Measurements from ENCODE around the gene ACADVL.

Gene ACADVL

GRCh38 chr17:7233701-7234082 lies 14.0 kb downstream of the ACADVL start:
- H3K4me1 Mint-ChIP-seq (ENCODE audit: low read depth) = peaks cover 61% of the 10 kb centered on the region
- H3K36me3 Mint-ChIP-seq (ENCODE audit: low read depth) = peaks cover 49% of the 10 kb centered on the region
- peak overlapping the region; percentile 95 for H3K4me3 Mint-ChIP-seq
- peak overlapping the region; percentile 92 for H3K27ac Mint-ChIP-seq
- H3K27me3 Mint-ChIP-seq = no peaks in the 10 kb centered on the region
- no peaks in the 10 kb centered on the region for H3K9me3 Mint-ChIP-seq

DNA sequence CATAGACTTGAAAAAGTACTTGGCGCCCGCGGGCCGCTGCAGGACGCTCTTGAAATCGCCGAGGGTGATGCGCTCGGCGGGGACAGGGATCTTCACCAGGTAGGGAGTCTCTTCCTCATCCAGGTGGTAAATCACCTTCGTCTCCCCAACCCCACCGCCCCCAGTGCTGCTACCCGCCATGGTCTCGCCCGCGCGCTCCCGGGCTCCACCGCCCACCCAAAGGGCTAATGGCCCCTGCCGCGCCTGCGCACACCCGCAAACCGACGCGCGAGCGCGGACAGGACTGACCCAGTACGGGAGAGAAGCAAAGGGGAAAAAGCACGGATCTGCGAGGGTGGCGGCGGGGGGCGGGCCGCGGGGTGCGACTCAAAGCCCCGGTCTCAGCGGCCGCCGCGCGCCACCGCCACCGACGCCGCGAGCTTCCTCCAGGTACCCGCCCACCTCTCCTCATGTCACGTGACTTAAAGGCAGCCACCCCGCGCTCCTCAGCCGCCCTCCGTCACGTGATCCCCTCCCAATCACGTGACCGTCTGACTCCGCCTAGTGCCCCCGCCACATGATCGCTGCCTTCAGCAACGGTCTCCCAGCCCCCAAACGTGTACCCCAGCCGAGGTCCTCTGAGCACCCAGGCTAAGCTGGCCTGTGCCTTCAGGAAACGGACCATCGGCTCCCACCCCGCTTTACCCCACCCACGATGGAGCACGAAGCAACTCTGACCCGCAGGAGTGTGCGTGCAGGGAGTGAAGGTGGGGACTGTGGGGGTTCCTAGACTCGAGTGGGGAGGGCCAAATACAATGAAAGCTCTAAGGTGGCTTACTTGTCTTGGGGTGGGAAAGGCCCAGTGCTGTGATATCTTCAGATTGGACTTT lies 14.6 kb downstream of the ACADVL start, which contains the start of gene DVL2:
TSS of gene DVL2 (minus strand) at position 435 of the 869 bp plus-strand sequence. CDS start at position 180, 255 bp downstream.
- no peaks in the 10 kb centered on the region for H3K9me3 Mint-ChIP-seq
- no peaks in the 10 kb centered on the region for H3K27me3 Mint-ChIP-seq
- H3K27ac Mint-ChIP-seq = peak within 1 kb of the TSS; percentile 92
- peaks cover 43% of the 10 kb centered on the region for H3K36me3 Mint-ChIP-seq (ENCODE audit: low read depth)
- H3K4me3 Mint-ChIP-seq = peak within 1 kb of the TSS; percentile 95
- H3K4me1 Mint-ChIP-seq (ENCODE audit: low read depth) = peaks cover 55% of the 10 kb centered on the region

- peaks cover 69% of the 10 kb centered on the region for H3K4me1 Mint-ChIP-seq (ENCODE audit: low read depth)
- no peaks in the 10 kb centered on the region for H3K9me3 Mint-ChIP-seq
- peak overlapping the region; percentile 95 for H3K4me3 Mint-ChIP-seq
- peaks cover 46% of the 10 kb centered on the region for H3K36me3 Mint-ChIP-seq (ENCODE audit: low read depth)
- H3K27ac Mint-ChIP-seq = peak overlapping the region; percentile 70
- no peaks in the 10 kb centered on the region for H3K27me3 Mint-ChIP-seq
Observed at GRCh38 chr17:7235693-7236665, 16.2 kb downstream of the ACADVL start.

DNA sequence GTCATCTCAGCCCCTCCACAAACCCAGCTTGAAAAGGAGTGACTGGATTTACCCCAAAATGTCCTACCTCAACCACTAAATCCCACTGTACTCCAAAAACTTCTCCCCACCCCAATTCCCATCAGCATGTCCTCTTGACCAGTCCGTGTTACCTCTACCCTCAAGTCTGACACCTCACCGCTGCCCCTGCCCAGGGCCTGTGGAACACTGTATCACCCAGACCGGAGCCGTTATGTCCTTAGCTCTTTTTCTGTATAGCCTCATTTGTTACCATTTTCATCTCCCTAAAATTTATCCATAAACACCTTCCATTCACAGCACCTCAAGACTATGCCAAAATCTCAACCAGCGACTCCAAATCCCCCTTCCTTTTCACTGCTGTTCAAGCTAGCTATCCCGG lies 17.1 kb downstream of the ACADVL start:
- H3K27ac Mint-ChIP-seq = peak overlapping the region; percentile 84
- H3K9me3 Mint-ChIP-seq = no peaks in the 10 kb centered on the region
- no peaks in the 10 kb centered on the region for H3K27me3 Mint-ChIP-seq
- H3K4me1 Mint-ChIP-seq (ENCODE audit: low read depth) = peaks cover 76% of the 10 kb centered on the region
- H3K4me3 Mint-ChIP-seq = peak overlapping the region; percentile 94
- peaks cover 50% of the 10 kb centered on the region for H3K36me3 Mint-ChIP-seq (ENCODE audit: low read depth)

DNA sequence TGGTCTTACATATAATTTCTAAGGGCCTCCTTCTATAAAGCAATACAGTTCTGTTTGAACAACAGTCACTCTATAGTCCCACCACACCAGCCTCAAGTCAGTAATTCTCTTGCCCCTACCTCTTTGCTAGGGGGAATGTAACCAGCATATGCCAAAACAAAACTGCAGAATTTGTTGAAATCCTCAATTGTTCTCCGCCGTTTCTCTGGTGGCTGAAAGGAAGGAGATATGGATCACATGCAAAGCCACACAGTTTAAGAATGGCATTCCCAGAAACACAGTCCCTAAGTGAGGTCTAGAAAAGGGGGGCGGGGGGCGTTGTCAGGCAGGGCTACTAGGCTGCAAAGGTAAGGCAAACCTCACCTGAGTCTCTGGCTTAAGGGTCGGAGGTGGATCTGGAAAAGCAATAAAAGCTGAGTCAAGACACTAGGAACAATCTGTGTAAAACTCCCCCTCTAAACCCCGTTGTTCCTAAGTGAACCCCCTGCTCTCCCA lies 17.6 kb downstream of the ACADVL start:
- Mint-ChIP-seq H3K36me3 (ENCODE audit: low read depth) (peaks cover 45% of the 10 kb centered on the region), H3K27ac (peak overlapping the region; percentile 84), H3K4me3 (peak overlapping the region; percentile 94), H3K27me3 (no peaks in the 10 kb centered on the region), H3K9me3 (no peaks in the 10 kb centered on the region), H3K4me1 (ENCODE audit: low read depth) (peaks cover 76% of the 10 kb centered on the region)

GRCh38 chr17:7237761-7238419 lies 18.2 kb downstream of the ACADVL start:
- Mint-ChIP-seq H3K27ac (peak overlapping the region; percentile 84), H3K4me3 (peak overlapping the region; percentile 94), H3K9me3 (no peaks in the 10 kb centered on the region), H3K4me1 (ENCODE audit: low read depth) (peaks cover 76% of the 10 kb centered on the region), H3K27me3 (no peaks in the 10 kb centered on the region), H3K36me3 (ENCODE audit: low read depth) (peaks cover 47% of the 10 kb centered on the region)

DNA sequence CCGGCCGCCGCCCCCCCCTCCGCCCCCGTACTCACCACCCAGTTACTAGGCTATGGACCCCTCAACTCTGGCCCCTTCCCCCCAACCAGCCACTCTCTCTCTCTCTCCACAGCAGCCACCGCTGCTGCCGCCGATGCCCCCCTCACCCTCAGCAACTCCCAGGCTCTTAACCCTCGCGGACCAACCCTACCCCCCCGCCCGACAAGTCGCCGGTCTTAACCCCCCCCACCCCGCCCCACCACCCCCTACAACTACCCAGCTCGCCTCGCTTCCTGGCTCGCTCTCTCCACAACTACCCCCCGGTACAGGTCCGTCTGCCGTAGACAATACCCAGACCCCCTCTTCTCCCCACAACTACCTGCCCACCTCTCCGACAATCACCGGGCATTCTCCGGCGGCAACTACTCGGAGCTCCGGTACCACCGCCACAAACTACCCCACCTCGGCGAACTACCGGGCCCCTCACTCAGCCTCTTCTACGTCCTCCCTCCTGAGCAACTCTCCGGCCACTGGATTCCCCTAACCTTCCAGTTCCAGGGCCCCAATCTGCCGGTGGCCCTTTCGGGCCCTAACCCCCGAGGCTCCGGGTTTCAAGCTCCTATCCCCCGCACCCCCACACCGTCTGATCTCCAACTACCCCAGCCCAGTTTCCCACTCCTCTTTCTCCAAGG lies 18.8 kb downstream of the ACADVL start:
- Mint-ChIP-seq H3K27me3 (no peaks in the 10 kb centered on the region), H3K4me1 (ENCODE audit: low read depth) (peaks cover 76% of the 10 kb centered on the region), H3K36me3 (ENCODE audit: low read depth) (peaks cover 48% of the 10 kb centered on the region), H3K27ac (peak overlapping the region; percentile 95), H3K4me3 (peak overlapping the region; percentile 94), H3K9me3 (no peaks in the 10 kb centered on the region)

DNA sequence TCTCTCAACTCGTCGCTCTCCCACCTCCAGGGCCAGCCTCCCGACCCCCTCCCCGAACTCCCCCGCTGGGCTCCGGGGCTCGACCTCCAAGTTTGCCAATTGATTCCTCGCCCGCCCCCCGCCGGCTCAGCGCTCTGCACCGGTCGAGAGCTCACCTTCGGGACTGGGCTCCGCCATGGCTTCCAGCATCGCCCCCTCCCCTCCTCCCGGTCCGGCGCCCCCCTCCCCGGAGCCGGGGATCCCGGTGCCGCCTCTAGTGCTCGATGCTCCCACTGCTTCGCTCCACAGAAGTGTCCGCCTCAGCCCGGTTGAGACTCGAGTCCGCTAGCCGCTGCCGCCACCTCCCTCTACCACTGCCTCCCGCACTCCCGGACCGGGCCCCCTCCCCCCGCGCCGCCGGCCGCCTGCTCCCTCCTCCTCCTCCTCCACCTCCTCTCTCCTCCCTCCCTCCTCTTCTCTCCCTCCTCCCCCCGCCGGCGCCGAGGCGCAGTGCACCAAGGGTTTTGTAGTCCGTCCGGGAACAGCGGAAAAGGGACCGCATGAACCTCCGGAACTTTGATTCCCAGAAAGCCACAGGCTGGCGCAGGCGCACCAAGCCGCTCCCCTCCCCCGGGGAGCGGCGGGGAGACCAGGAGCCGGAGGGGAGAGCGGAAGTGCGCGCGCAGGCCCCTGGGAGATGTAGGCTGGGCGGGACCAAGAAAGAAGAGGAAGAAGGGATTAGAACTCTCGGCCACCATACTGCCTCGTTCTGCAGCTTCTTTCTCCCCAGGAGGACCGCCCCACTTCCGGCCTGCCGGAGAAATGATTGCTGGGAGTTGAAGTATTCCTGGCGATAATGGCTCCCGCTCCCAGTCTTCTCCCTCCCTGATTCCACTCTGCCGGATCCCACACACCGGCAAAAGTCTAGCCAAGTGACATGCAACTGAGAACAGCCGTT lies 19.6 kb downstream of the ACADVL start, which contains the start of gene PHF23:
TSS of gene PHF23 (minus strand) at position 367 of the 937 bp plus-strand sequence. CDS start at position 189, 178 bp downstream.
- H3K36me3 Mint-ChIP-seq (ENCODE audit: low read depth) = peaks cover 56% of the 10 kb centered on the region
- peak within 1 kb of the TSS; percentile 94 for H3K4me3 Mint-ChIP-seq
- no peaks in the 10 kb centered on the region for H3K27me3 Mint-ChIP-seq
- no peaks in the 10 kb centered on the region for H3K9me3 Mint-ChIP-seq
- peak within 1 kb of the TSS; percentile 95 for H3K27ac Mint-ChIP-seq
- peaks cover 71% of the 10 kb centered on the region for H3K4me1 Mint-ChIP-seq (ENCODE audit: low read depth)

DNA sequence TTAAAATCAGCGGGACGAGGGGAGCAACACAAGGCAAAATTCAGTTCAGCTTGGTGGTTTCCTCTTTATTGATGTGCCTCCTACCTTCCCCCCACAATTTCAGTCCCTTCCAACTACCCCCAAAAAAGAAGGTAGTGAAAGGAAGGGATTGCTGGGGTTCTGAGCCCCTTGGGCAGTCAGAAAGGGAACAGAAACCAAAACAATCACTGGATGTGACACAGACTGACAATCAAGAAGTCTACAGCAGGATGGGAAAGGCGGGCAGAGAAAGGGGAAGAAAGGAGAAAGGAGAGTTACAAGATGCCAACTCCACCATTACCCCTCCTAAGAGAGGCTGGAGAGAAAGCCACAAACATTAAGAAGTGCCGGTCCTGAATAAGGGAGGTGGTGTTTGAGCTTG lies 20.6 kb downstream of the ACADVL start:
- peak overlapping the region; percentile 95 for H3K27ac Mint-ChIP-seq
- H3K36me3 Mint-ChIP-seq (ENCODE audit: low read depth) = peaks cover 51% of the 10 kb centered on the region

GRCh38 chr17:7241090-7241733 lies 21.5 kb downstream of the ACADVL start:
- Mint-ChIP-seq H3K27ac (peak overlapping the region; percentile 89), H3K27me3 (no peaks in the 10 kb centered on the region), H3K4me3 (peak overlapping the region; percentile 94), H3K36me3 (ENCODE audit: low read depth) (peaks cover 48% of the 10 kb centered on the region), H3K4me1 (ENCODE audit: low read depth) (peaks cover 52% of the 10 kb centered on the region), H3K9me3 (no peaks in the 10 kb centered on the region)

More for the DNA sequence above, 20.6 kb downstream of the ACADVL start:
- Mint-ChIP-seq H3K27me3 (no peaks in the 10 kb centered on the region), H3K4me1 (ENCODE audit: low read depth) (peaks cover 61% of the 10 kb centered on the region), H3K9me3 (no peaks in the 10 kb centered on the region), H3K4me3 (peak overlapping the region; percentile 94)

- peaks cover 48% of the 10 kb centered on the region for H3K36me3 Mint-ChIP-seq (ENCODE audit: low read depth)
- peaks cover 44% of the 10 kb centered on the region for H3K4me1 Mint-ChIP-seq (ENCODE audit: low read depth)
- H3K27ac Mint-ChIP-seq = peak within 1 kb of the TSS; percentile 96
- peak within 1 kb of the TSS; percentile 94 for H3K4me3 Mint-ChIP-seq
- no peaks in the 10 kb centered on the region for H3K27me3 Mint-ChIP-seq
- H3K9me3 Mint-ChIP-seq = no peaks in the 10 kb centered on the region
Observed at GRCh38 chr17:7241783-7242716, 22.3 kb downstream of the ACADVL start, which contains the start of gene GABARAP. Gene GABARAP (minus strand): TSS chr17:7242449. CDS start chr17:7242330, 119 bp downstream.
